Measurements from ENCODE around the gene RPL4. TPM values are rescaled to one million over a fixed set of nuclear protein-coding genes. Genes with fewer than 3 reads are reported as not detected.

The RPL4 gene
- total RNA-seq, 1 experiment from 2014 or later: 3,648 TPM

- peak; percentile 98 for TF ChIP-seq ERG (CRISPR knock-in tag; IDR thresholded peaks at IDR 0.05)
- TF ChIP-seq SOX15 (CRISPR knock-in tag; IDR thresholded peaks at IDR 0.05): no peak
- no peak for TF ChIP-seq TEAD4 (CRISPR knock-in tag; IDR thresholded peaks at IDR 0.05)
- 0 out of 2 replicates have a peak, but pooled peaks have one; percentile 95 for TF ChIP-seq KAT7 (CRISPR knock-in tag; IDR thresholded peaks at IDR 0.05; ENCODE audit: borderline replicate concordance)
- peak; percentile 100 for TF ChIP-seq ESRRA (CRISPR knock-in tag; IDR thresholded peaks at IDR 0.05; ENCODE audit: borderline replicate concordance)
- no peak; the same call in 1 of the 2 replicates for TF ChIP-seq USF1 (CRISPR knock-in tag; IDR thresholded peaks at IDR 0.05)
- TF ChIP-seq FOXK1 (CRISPR knock-in tag; IDR thresholded peaks at IDR 0.05): peak; percentile 94
- no peak for TF ChIP-seq ZNF121 (CRISPR knock-in tag; IDR thresholded peaks at IDR 0.05)
- TF ChIP-seq GTF2I (CRISPR knock-in tag; conservative IDR thresholded peaks at IDR 0.05): no peak
- TF ChIP-seq USF2 (CRISPR knock-in tag; IDR thresholded peaks at IDR 0.05): peak; percentile 64
- peak; percentile 95 for TF ChIP-seq SP1 (CRISPR knock-in tag; conservative IDR thresholded peaks at IDR 0.05)
- peak; percentile 86 for TF ChIP-seq ZNF232 (CRISPR knock-in tag; IDR thresholded peaks at IDR 0.05)
- TF ChIP-seq NFATC4 (CRISPR knock-in tag; IDR thresholded peaks at IDR 0.05): peak; percentile 97
- peak; percentile 95 for TF ChIP-seq CREB1 (CRISPR knock-in tag; IDR thresholded peaks at IDR 0.05)
- no peak for TF ChIP-seq SMAD4 (CRISPR knock-in tag; IDR thresholded peaks at IDR 0.05)
- TF ChIP-seq ZNF416 (CRISPR knock-in tag; IDR thresholded peaks at IDR 0.05): peak; percentile 98
- TF ChIP-seq ATF2 (CRISPR knock-in tag; IDR thresholded peaks at IDR 0.05; ENCODE audit: borderline replicate concordance, low read depth): no peak
- no peak for TF ChIP-seq IRF2 (CRISPR knock-in tag; IDR thresholded peaks at IDR 0.05; ENCODE audit: borderline replicate concordance, low read depth)
- TF ChIP-seq JUN (CRISPR knock-in tag; IDR thresholded peaks at IDR 0.05): no peak
- TF ChIP-seq ATF3 (CRISPR knock-in tag; conservative IDR thresholded peaks at IDR 0.05): peak; percentile 79; the same call in 1 of the 2 replicates
- TF ChIP-seq MXD4 (CRISPR knock-in tag; IDR thresholded peaks at IDR 0.05; ENCODE audit: borderline replicate concordance): no peak
- 0 out of 2 replicates have a peak, but pooled peaks have one; percentile 36 for TF ChIP-seq ZNF138 (CRISPR knock-in tag; conservative IDR thresholded peaks at IDR 0.05)
- peak; percentile 98 for TF ChIP-seq CREM (CRISPR knock-in tag; IDR thresholded peaks at IDR 0.05)
- TF ChIP-seq CBFB (CRISPR knock-in tag; IDR thresholded peaks at IDR 0.05; ENCODE audit: low read depth): no peak
- TF ChIP-seq SMAD3 (CRISPR knock-in tag; IDR thresholded peaks at IDR 0.05; ENCODE audit: borderline replicate concordance): peak; percentile 64; the same call in 1 of the 2 replicates
- no peak for TF ChIP-seq MLX (CRISPR knock-in tag; IDR thresholded peaks at IDR 0.05)
- TF ChIP-seq CDX4 (CRISPR knock-in tag; IDR thresholded peaks at IDR 0.05; ENCODE audit: borderline replicate concordance): no peak
- peak; percentile 85; the same call in 1 of the 2 replicates for TF ChIP-seq RELA (CRISPR knock-in tag; IDR thresholded peaks at IDR 0.05; ENCODE audit: borderline replicate concordance)
- no peak for TF ChIP-seq ZSCAN18 (CRISPR knock-in tag; IDR thresholded peaks at IDR 0.05)
- TF ChIP-seq GRHL2 (CRISPR knock-in tag; IDR thresholded peaks at IDR 0.05; ENCODE audit: insufficient replicate concordance, severe bottlenecking): no peak
- no peak for TF ChIP-seq JAZF1 (CRISPR knock-in tag; IDR thresholded peaks at IDR 0.05)
These were observed 6.9 kb downstream of the RPL4 start, which contains the start of gene SNAPC5 (continued) for GRCh38 chr15:66497502-66498455.
